A673 (cell line): Measurements from ENCODE around the gene PAK3. TPM values are rescaled to one million over a fixed set of nuclear protein-coding genes. Genes with fewer than 3 reads are reported as not detected.

Experiments used
- BruUV-seq: library from RNA; stranded (reverse); fragments of 400-500 nt; replicated peaks from 2 replicates; lab custom pipeline; 2021; lab: Mats Ljungman, UMichigan
- CTCF ChIA-PET: fragments of 300-600 bp; sonication (Branson Sonifier 250); formaldehyde crosslinking; loops from one replicate; lab custom pipeline; 2022; ENCODE audit warnings: antibody characterized with exemption; lab: Charles Lee
- POLR2A ChIA-PET: fragments of 300-600 bp; sonication (Branson Sonifier 250); formaldehyde crosslinking; loops from one replicate; lab custom pipeline; 2022; ENCODE audit warnings: antibody characterized with exemption; ENCODE audit not compliant: low non-redundant PET; lab: Charles Lee
- DNase-seq: peaks from one replicate; pipeline ENCODE4 v3.0.0-alpha.2; 2015; ENCODE audit warnings: low spot score
- H3K27ac ChIP-seq: fragments of 200-600 bp; sonication (generic); 2 replicates; pipeline ENCODE4 v1.5.1; 2016; ENCODE audit warnings: mixed run types, low read depth, mild to moderate bottlenecking, mixed read lengths, antibody characterized with exemption, low read length; ENCODE audit not compliant: poor library complexity, severe bottlenecking
- H3K27me3 ChIP-seq: fragments of 200-600 bp; sonication (generic); replicated peaks from 2 replicates; pipeline ENCODE4 v1.6.1; 2017; ENCODE audit warnings: mixed run types, low read depth, mild to moderate bottlenecking, mixed read lengths, antibody characterized with exemption, low read length; ENCODE audit not compliant: insufficient read depth, poor library complexity
- H3K36me3 ChIP-seq: fragments of 200-600 bp; sonication (generic); 2 replicates; pipeline ENCODE4 v1.6.1; 2016; ENCODE audit warnings: mixed run types, mild to moderate bottlenecking, mixed read lengths, antibody characterized with exemption, low read length; ENCODE audit not compliant: insufficient read depth, poor library complexity, severe bottlenecking
- H3K4me1 ChIP-seq: fragments of 200-600 bp; sonication (generic); 2 replicates; pipeline ENCODE4 v1.6.1; 2017; ENCODE audit warnings: mixed run types, mild to moderate bottlenecking, mixed read lengths, antibody characterized with exemption, low read length; ENCODE audit not compliant: insufficient read depth, poor library complexity, severe bottlenecking
- H3K4me3 ChIP-seq: fragments of 200-600 bp; sonication (generic); 2 replicates; pipeline ENCODE4 v1.5.1; 2016; ENCODE audit warnings: low read depth, mixed run types, mild to moderate bottlenecking, mixed read lengths, low read length; ENCODE audit not compliant: poor library complexity, severe bottlenecking
- H3K9me3 ChIP-seq: fragments of 200-600 bp; sonication (generic); 2 replicates; pipeline ENCODE4 v1.6.1; 2016; ENCODE audit warnings: mixed run types, low read depth, mild to moderate bottlenecking, mixed read lengths, antibody characterized with exemption, low read length; ENCODE audit not compliant: poor library complexity, severe bottlenecking
- CTCF ChIP-seq: fragments of 300-800, 200-600 bp; sonication (generic); conservative IDR thresholded peaks from 2 replicates; pipeline ENCODE4 v1.5.1; 2017; ENCODE audit warnings: low read depth, mild to moderate bottlenecking, antibody characterized with exemption, low read length, moderate library complexity, mixed read lengths
- EZH2 ChIP-seq: fragments of 200-600 bp; sonication (generic); IDR thresholded peaks from 2 replicates; pipeline ENCODE4 v1.6.1; 2017; ENCODE audit warnings: borderline replicate concordance, low read depth, mild to moderate bottlenecking, mixed read lengths, antibody characterized with exemption, low read length; ENCODE audit not compliant: poor library complexity, severe bottlenecking
- intact Hi-C: fragments of 100-400 bp; cut with micrococcal nuclease; formaldehyde crosslinking; loops from one replicate; pipeline ENCODE4 v1.10.0; 2022; ENCODE audit not compliant: unreplicated experiment
- total RNA-seq: library from RNA; stranded (reverse); gene quantifications from 2 replicates; pipeline ENCODE4 v1.2.3, GENCODE V29; 2021

The PAK3 gene
- total RNA-seq, 1 experiment from 2014 or later, result not detected

DNA sequence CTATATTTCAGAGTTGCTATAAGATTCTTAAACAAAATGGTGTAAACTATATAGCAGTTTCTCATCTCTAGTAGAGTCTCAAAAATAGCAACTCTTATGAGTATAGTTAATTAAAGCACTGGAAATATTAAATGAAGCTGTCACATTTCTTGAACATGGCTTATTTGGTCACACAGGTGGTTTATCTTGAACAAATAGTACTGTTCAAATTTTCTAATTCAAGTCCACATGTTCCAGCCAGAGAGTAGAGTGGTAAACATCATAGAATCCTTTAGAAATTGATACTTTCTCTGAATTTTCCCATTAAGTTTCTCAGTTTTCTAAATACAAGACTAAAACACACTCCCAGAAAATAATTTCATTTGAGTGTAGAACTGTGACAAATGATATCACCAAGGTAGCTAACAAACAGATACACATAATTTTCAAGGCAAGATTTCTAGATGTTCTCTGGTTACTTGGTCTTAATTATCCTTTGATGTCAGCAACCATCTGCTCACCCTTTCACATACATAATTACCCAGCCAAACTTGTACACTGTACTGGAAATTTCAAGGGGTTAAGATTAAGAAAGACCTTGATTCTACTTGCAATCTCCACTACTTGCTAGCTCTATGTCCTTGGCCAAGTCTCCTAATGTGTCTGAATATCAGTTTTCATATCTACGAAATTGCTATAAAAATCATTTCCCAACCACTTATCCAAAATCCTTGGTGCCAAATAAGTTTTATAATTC lies 24.3 kb upstream of the PAK3 start:
- intact Hi-C loops, result no loop called here
- ChIA-PET CTCF (no interaction called here), POLR2A (no interaction called here)
- no peak overlapping the region for H3K27ac ChIP-seq
- no peaks in the 10 kb centered on the region for H3K36me3 ChIP-seq
- TF ChIP-seq EZH2 (no peak), CTCF (no peak)
- H3K4me3 ChIP-seq, result no peak overlapping the region
- no peaks in the 10 kb centered on the region for H3K4me1 ChIP-seq
- BruUV-seq, result no TSS peak
- DNase-seq, result no peak
- no peaks in the 10 kb centered on the region for H3K27me3 ChIP-seq
- no peaks in the 10 kb centered on the region for H3K9me3 ChIP-seq

DNA sequence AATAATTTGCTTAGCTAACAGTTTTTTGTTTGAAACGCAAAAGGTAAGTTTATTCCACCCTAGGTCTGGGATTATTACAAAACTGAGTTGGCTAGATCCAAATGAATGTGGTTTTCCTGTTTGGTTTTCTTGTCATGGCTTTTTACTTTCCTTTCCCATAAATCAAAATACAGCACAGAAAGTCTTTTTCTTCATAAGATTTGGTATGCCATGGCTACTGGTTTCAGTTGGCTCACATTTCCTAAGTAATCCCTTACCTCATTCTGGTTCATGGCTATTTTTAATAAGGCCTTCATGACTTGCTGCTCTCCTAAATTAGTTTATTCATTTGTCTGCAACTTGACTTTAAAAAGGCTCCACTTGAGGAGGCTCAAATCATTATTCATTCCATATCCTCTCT lies 12.9 kb upstream of the PAK3 start:
- H3K4me1 ChIP-seq, result no peaks in the 10 kb centered on the region
- ChIA-PET CTCF (no interaction called here), POLR2A (no interaction called here)
- H3K36me3 ChIP-seq, result no peaks in the 10 kb centered on the region
- TF ChIP-seq EZH2, result no peak
- TF ChIP-seq CTCF, result no peak
- H3K9me3 ChIP-seq, result no peaks in the 10 kb centered on the region
- no peak for DNase-seq
- H3K27me3 ChIP-seq, result peaks cover 11% of the 10 kb centered on the region
- no peak overlapping the region for H3K4me3 ChIP-seq
- intact Hi-C loops, result no loop called here
- BruUV-seq, result no TSS peak
- no peak overlapping the region for H3K27ac ChIP-seq

GRCh38 chrX:111086591-111087006 lies 9.4 kb upstream of the PAK3 start:
- Histone ChIP-seq H3K4me3 (no peak overlapping the region), H3K4me1 (no peaks in the 10 kb centered on the region), H3K27ac (no peak overlapping the region), H3K27me3 (peaks cover 31% of the 10 kb centered on the region), H3K36me3 (no peaks in the 10 kb centered on the region), H3K9me3 (no peaks in the 10 kb centered on the region)
- POLR2A ChIA-PET, result no interaction called here
- intact Hi-C loops, result no loop called here
- BruUV-seq, result no TSS peak
- CTCF ChIA-PET, result no interaction called here
- DNase-seq, result no peak
- TF ChIP-seq CTCF, result no peak
- TF ChIP-seq EZH2, result no peak
